Islet precursor cell (in vitro differentiated cells): ENCODE measurements around the gene RRAS.
A peak's percentile ranks its signal among the peaks of the same experiment; 100 is the strongest.
"Not testable (repeated sequence)": the region's sequence is repeated elsewhere in the genome, so short reads cannot be mapped to it uniquely, and the experiment has no call there.

Source experiments
- DNase-seq: peaks from one replicate; pipeline ENCODE4 v3.0.0-alpha.2; 2018

Gene RRAS

GRCh38 chr19:49652551-49653465, 12.9 kb upstream of the RRAS start:
- no peak for DNase-seq

- no peak for DNase-seq
Measured at GRCh38 chr19:49651820-49652550, 12.0 kb upstream of the RRAS start.

- DNase-seq = no peak
Measured at GRCh38 chr19:49651029-49651819, 11.3 kb upstream of the RRAS start.

- no peak for DNase-seq
Measured at GRCh38 chr19:49646586-49646985, 6.6 kb upstream of the RRAS start.

GRCh38 chr19:49645995-49646394, 6.1 kb upstream of the RRAS start:
- no peak for DNase-seq

GRCh38 chr19:49645592-49645991, 5.6 kb upstream of the RRAS start:
- no peak for DNase-seq

- no peak for DNase-seq
Measured at GRCh38 chr19:49643466-49643865, 3.5 kb upstream of the RRAS start.

GRCh38 chr19:49642492-49643035, 2.6 kb upstream of the RRAS start:
- DNase-seq = no peak

GRCh38 chr19:49641688-49642491, 1.9 kb upstream of the RRAS start, which contains the start of gene SCAF1:
Gene SCAF1, plus strand, starts transcription at chr19:49642209. Its CDS starts 2,818 bp downstream, at chr19:49645027.
- DNase-seq = peak; percentile 100

GRCh38 chr19:49639401-49640112, 386 bp downstream of the RRAS start:
- no peak for DNase-seq

- DNase-seq = peak; percentile 92
Measured at GRCh38 chr19:49637821-49638738, 1.9 kb downstream of the RRAS start.

GRCh38 chr19:49636233-49636932, 3.6 kb downstream of the RRAS start:
- DNase-seq = no peak

GRCh38 chr19:49635530-49636232, 4.3 kb downstream of the RRAS start:
- DNase-seq = no peak

GRCh38 chr19:49633273-49633672, 6.7 kb downstream of the RRAS start:
- DNase-seq = not testable (repeated sequence)

GRCh38 chr19:49632576-49632975, 7.4 kb downstream of the RRAS start:
- DNase-seq = no peak

- DNase-seq = no peak
Measured at GRCh38 chr19:49631610-49632192, 8.2 kb downstream of the RRAS start.

- DNase-seq = no peak
Measured at GRCh38 chr19:49631014-49631588, 8.8 kb downstream of the RRAS start.

- DNase-seq = no peak
Measured at GRCh38 chr19:49629659-49630058, 10.3 kb downstream of the RRAS start.
